Subcutaneous adipose tissue (tissue), 4 donors: Measurements from ENCODE around the gene NDUFB5. TPM values are rescaled to one million over a fixed set of nuclear protein-coding genes. Genes with fewer than 3 reads are reported as not detected.

ENCODE experiments used
- CTCF ChIP-seq: fragments of 450-650 bp; IDR thresholded peaks from one replicate; pipeline ENCODE4 v1.5.1; 2016; ENCODE audit warnings: low read depth, mild to moderate bottlenecking, control low read depth, antibody characterized with exemption, moderate library complexity
- total RNA-seq, 4 donors: library from RNA; depleted of rRNA; stranded (reverse); fragments of >200 nt; gene quantifications; one replicate each; pipeline ENCODE4 v1.1.0, GENCODE V29; 2016

Gene NDUFB5
- total RNA-seq, 4 donors from 2014 or later: 103 to 164 (median 124) TPM

DNA sequence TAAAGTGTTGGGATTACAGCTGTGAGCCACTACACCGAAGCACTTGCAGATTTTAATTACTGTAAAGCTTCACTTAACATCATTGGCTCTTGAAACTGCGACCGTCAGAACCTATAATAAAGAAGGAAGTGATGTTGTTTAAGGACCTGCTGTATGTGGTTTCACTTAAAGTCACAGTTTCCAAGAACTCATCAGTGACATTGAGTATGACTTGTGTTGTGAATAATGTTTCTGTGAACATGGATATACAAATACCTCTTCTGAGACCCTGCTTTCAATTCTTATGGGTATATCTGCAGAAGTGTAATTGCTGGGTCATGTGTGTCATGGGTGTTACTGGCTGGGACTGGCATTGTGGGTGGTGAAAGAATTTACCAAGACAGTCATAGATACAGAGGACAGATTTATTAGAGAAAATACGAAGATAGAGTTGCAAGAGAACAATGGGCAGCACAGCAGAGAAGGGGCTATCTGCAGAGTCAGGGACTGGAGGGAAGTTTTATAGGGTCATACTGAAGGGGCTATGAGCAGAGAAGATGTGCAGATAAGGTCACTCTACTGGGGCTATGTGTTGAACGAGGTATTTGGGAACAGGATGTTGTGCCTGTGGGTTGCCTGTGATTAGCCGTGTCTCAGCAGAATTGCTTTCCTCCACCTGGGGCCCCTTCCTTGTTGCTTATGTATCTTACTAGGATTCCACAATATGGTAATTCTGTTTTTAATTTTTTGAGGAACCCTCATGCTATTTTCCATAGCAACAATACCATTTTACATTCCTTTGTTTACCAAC is 4.5 kb downstream of the NDUFB5 start:
- no peak for TF ChIP-seq CTCF

- TF ChIP-seq CTCF: no peak
Measured at GRCh38 chr3:179610066-179610465, 5.5 kb downstream of the NDUFB5 start.

- TF ChIP-seq CTCF: no peak
Measured at GRCh38 chr3:179613807-179614206, 9.2 kb downstream of the NDUFB5 start.

GRCh38 chr3:179615458-179616173 is 11.0 kb downstream of the NDUFB5 start:
- no peak for TF ChIP-seq CTCF

DNA sequence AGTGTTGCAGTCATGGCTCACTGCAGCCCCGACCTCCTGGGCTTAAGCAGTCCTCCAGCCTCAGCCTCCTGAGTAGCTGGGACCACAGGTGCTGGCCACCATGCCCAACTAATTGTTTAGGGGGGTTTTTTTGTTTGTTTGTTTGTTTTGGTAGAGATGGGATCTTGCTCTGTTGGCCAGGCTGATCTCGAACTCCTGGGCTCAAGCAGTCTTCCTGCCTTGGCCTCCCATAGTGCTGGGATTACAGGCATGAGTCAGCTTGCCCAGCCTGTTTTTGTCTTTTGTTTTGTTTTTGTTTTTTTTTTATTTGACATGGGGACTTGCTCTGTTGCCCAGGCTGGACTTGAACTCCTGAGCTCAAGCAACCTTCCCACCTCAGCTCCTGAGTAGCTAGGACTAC is 17.4 kb downstream of the NDUFB5 start:
- TF ChIP-seq CTCF: no peak

DNA sequence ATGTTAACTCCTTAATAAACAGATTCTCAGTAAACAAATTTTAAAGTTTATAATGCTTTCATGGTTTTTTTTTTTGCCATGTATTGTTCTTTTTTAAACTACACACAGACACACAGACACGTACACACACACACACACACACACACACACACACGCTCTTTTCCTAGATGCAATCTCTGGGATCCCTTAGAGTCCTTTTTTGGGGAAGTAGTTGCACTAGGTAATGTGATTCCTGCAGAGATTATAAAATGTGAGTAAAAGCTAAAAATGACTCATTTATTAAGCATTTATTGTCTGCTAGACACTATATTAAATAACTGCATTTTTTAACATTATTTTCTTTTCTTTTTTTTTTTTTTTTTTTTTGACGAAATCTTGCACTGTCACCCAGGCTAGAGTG is 19.9 kb downstream of the NDUFB5 start:
- no peak for TF ChIP-seq CTCF

DNA sequence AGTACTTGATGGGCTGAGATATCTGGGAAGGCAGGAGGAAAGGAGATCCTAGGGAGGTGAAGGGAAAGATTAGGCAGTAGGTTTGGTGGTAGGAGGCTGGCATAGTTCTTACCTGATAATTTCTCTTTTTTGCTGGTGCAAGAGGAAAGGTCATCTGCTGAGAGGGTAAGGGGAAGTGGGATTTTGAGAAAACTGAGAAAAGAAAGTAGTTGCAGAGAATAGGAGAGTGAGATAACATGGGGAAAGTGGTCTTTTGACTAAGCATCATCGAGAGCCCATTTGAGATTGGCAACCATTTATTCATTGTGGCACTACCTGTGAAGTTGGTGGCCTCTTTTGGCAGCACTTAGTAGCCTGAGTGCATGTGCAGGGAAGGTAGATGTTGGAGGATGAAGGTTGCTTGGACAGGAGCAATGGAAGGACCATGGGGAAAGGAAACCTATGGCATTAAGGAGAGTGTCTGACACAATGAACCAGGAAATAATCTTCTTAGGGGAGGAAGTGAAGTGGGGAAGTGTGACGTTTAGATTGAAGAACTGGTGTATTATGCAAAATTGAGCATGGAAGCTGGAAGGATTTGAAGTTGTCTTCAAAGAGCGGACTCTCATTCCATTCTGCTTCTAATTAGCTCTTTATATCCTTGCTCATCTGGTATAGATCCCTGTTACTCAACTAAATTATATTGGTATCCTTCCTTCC is 26.3 kb downstream of the NDUFB5 start:
- TF ChIP-seq CTCF: no peak
